RCC 7860 (cell line): Measurements from ENCODE around the gene SERPINA5.

Experiments used
- DNase-seq: peaks from one replicate; pipeline ENCODE4 v3.0.0-alpha.2; 2015; ENCODE audit warnings: low spot score
- FAIRE-seq: peaks from 2 replicates; lab custom pipeline; 2012; peaks lifted over from hg19 to GRCh38; lab: Jason Lieb, UNC

Gene SERPINA5

GRCh38 chr14:94641632-94641955 lies 60.4 kb downstream of the SERPINA5 start:
- FAIRE-seq (no peak), DNase-seq (no peak)
